Endothelial cell of umbilical vein (primary cell): Measurements from ENCODE around the gene MAP7D3. TPM values are rescaled to one million over a fixed set of nuclear protein-coding genes. Genes with fewer than 3 reads are reported as not detected.

Experiments
- BruUV-seq: library from RNA; stranded (reverse); fragments of 400-500 nt; replicated peaks from 2 replicates; lab custom pipeline; 2021; lab: Mats Ljungman, UMichigan
- CTCF ChIA-PET: fragments of 300-600, 350-600 bp; sonication (Branson Sonifier 250); formaldehyde crosslinking; loops from one replicate; lab custom pipeline; 2021; ENCODE audit warnings: antibody characterized with exemption, inconsistent platforms; lab: Charles Lee
- POLR2A ChIA-PET: fragments of 300-600, 350-600 bp; sonication (Branson Sonifier 250); formaldehyde crosslinking; loops from one replicate; lab custom pipeline; 2021; ENCODE audit warnings: antibody characterized with exemption, inconsistent platforms; lab: Charles Lee
- DNase-seq: peaks from one replicate; pipeline ENCODE4 v3.0.0-alpha.2; 2011; ENCODE audit warnings: low read depth, low spot score
- FAIRE-seq: peaks from 2 replicates; lab custom pipeline; 2011; peaks lifted over from hg19 to GRCh38; lab: Jason Lieb, UNC
- H2AFZ ChIP-seq: 2 replicates; pipeline ENCODE4 v1.6.0; 2012; ENCODE audit warnings: low read depth, low read length, control low read depth, inconsistent platforms
- H3K27ac ChIP-seq: 2 replicates; pipeline ENCODE4 v1.5.1; 2011; ENCODE audit warnings: low read depth, mild to moderate bottlenecking, control low read depth, low read length, moderate library complexity; ENCODE audit not compliant: insufficient read depth
- H3K27me3 ChIP-seq, 2 experiments: 2 replicates each; pipeline versions ENCODE4 v1.6.0 to v1.6.1; 2011; ENCODE audit warnings: low read length in 2 of 2, mixed read lengths in 1 of 2; ENCODE audit not compliant: control insufficient read depth in 2 of 2, insufficient read depth in 2 of 2
- H3K36me3 ChIP-seq, 2 experiments: 2 replicates in 1 of 2; 3 replicates in 1 of 2; pipeline ENCODE4 v1.5.1; 2011; ENCODE audit warnings: low read length in 2 of 2, mild to moderate bottlenecking in 1 of 2, moderate library complexity in 1 of 2; ENCODE audit not compliant: control insufficient read depth in 2 of 2, insufficient read depth in 2 of 2; ENCODE audit errors: extremely low read depth in 1 of 2
- H3K4me1 ChIP-seq: 3 replicates; pipeline ENCODE4 v1.5.1; 2011; ENCODE audit warnings: mild to moderate bottlenecking, low read length; ENCODE audit not compliant: control insufficient read depth, insufficient read depth; ENCODE audit errors: extremely low read depth
- H3K4me2 ChIP-seq: 2 replicates; pipeline ENCODE4 v1.6.1; 2011; ENCODE audit warnings: low read length, control low read depth, mixed read lengths; ENCODE audit not compliant: insufficient read depth
- H3K4me3 ChIP-seq, 3 experiments: fragments of 200-600 bp in 1 of 3; sonication (generic), shearing (Covaris generic) in 1 of 3; replicated peaks in 1 of 3; 2 replicates each; pipeline ENCODE4 v1.5.1; 2011 to 2016; ENCODE audit warnings: control low read depth in 3 of 3, low read length in 3 of 3, mild to moderate bottlenecking in 2 of 3, inconsistent platforms in 1 of 3, low read depth in 1 of 3, moderate library complexity in 1 of 3; ENCODE audit not compliant: insufficient read depth in 1 of 3
- H3K79me2 ChIP-seq: 2 replicates; pipeline ENCODE4 v1.6.0; 2012; ENCODE audit warnings: low read length, inconsistent platforms; ENCODE audit not compliant: control insufficient read depth, insufficient read depth
- H3K9ac ChIP-seq: replicated peaks from 2 replicates; pipeline ENCODE3; 2011; ENCODE audit warnings: low read length, control low read depth; ENCODE audit not compliant: insufficient read depth; ENCODE audit errors: extremely low read depth
- H3K9me1 ChIP-seq: replicated peaks from 3 replicates; pipeline ENCODE4 v1.6.0; 2011; ENCODE audit warnings: mild to moderate bottlenecking, low read length; ENCODE audit not compliant: control insufficient read depth, insufficient read depth; ENCODE audit errors: extremely low read depth
- H3K9me3 ChIP-seq: replicated peaks from 2 replicates; pipeline ENCODE4 v1.5.1; 2012; ENCODE audit warnings: low read length, inconsistent platforms; ENCODE audit not compliant: control insufficient read depth, insufficient read depth
- H4K20me1 ChIP-seq: replicated peaks from 2 replicates; pipeline ENCODE3; 2011; ENCODE audit warnings: mild to moderate bottlenecking, low read length; ENCODE audit not compliant: control insufficient read depth, insufficient read depth; ENCODE audit errors: extremely low read depth
- EZH2 ChIP-seq: IDR thresholded peaks from 2 replicates; pipeline ENCODE4 v1.6.1; 2012; ENCODE audit warnings: borderline replicate concordance, low read depth, mild to moderate bottlenecking, moderate library complexity, low read length, inconsistent platforms; ENCODE audit not compliant: severe bottlenecking
- FOS ChIP-seq: IDR thresholded peaks from 2 replicates; pipeline ENCODE4 v1.6.1; 2011; ENCODE audit warnings: mild to moderate bottlenecking, low read length, moderate library complexity, borderline replicate concordance; ENCODE audit not compliant: insufficient read depth
- GATA2 ChIP-seq: IDR thresholded peaks from 2 replicates; pipeline ENCODE4 v1.7.0; 2011; ENCODE audit warnings: low read depth, mild to moderate bottlenecking, moderate library complexity, mixed read lengths, low read length; ENCODE audit not compliant: insufficient read length, insufficient read depth
- JUN ChIP-seq: IDR thresholded peaks from 2 replicates; pipeline ENCODE4 v1.6.1; 2011; ENCODE audit warnings: borderline replicate concordance, low read depth; ENCODE audit not compliant: insufficient read length, insufficient read depth
- MAX ChIP-seq: IDR thresholded peaks from 2 replicates; pipeline ENCODE4 v1.6.1; 2011; ENCODE audit not compliant: insufficient read depth, insufficient read length
- MYC ChIP-seq: IDR thresholded peaks from one replicate; pipeline ENCODE4 v1.6.1; 2011; ENCODE audit warnings: mild to moderate bottlenecking, low read depth, low read length
- POLR2A ChIP-seq: IDR thresholded peaks from 2 replicates; pipeline ENCODE4 v1.6.1; 2012; ENCODE audit warnings: low read depth, mild to moderate bottlenecking, control low read depth, low read length
- POLR2AphosphoS5 ChIP-seq: IDR thresholded peaks from 2 replicates; pipeline ENCODE4 v1.6.1; 2012; ENCODE audit warnings: low read depth, mild to moderate bottlenecking, control low read depth, low read length, moderate library complexity; ENCODE audit not compliant: insufficient read depth
- dilution Hi-C: fragments of 300-500 bp; cut with MboI; formaldehyde crosslinking; loops from one replicate; pipeline ENCODE4 v1.15.0; 2019; ENCODE audit warnings: low sequenced_read_pairs; ENCODE audit not compliant: extremely low pct_ligation_motif_present
- intact Hi-C: fragments of 100-400 bp; cut with micrococcal nuclease; formaldehyde crosslinking; loops from one replicate; pipeline ENCODE4 v1.10.0; 2022
- polyA plus RNA-seq, 4 experiments: library from polyadenylated mRNA; depleted of rRNA in 3 of 4; stranded (reverse) in 3 of 4; unstranded in 1 of 4; fragments of >200 nt; gene quantifications; 2 replicates each; pipeline versions ENCODE4 v1.2.1 to v1.2.3, GENCODE V29; 2011 to 2012; ENCODE audit warnings: missing spikeins in 1 of 4
- total RNA-seq: library from RNA; stranded (reverse); gene quantifications from 2 replicates; pipeline ENCODE4 v1.2.3, GENCODE V29; 2021
- TF ChIP-seq, protein P1 (sequence below), 2 donors: IDR thresholded peaks; 1 replicate in 1 of 2; 2 replicates in 1 of 2; pipeline ENCODE4 v1.5.1; 2011; ENCODE audit warnings: low read length in 2 of 2, mild to moderate bottlenecking in 2 of 2, moderate library complexity in 2 of 2, control low read depth in 1 of 2, inconsistent platforms in 1 of 2, low read depth in 1 of 2; ENCODE audit not compliant: insufficient read depth in 1 of 2; ENCODE audit errors: extremely low read depth in 1 of 2

The MAP7D3 gene
- total and polyA plus RNA-seq, 2 donors (not counting 3 experiments of a cell fraction or from before 2014, with no cell fraction given), result 6.5 to 22.8 TPM

DNA sequence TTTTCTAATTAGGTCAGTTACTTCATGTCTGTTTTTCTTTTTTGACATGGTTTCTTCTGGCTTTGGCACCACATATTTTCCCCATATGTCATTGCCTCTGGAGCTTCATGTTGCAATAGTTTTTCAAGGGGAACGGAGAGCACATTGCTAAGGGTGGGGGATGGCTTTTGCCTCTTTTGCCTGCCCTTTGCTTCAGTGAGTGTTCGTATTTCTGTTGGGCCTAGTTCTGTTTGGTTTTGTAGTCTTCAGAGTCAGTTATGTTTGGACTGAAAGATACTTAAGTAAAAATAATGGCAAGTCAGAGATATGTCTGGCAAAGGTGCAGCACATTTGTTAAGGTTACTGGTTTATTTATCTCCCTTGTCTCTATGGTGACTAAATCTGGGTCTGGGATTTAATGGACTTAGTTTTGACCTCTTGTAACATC is 74.8 kb downstream of the MAP7D3 start:
- Histone ChIP-seq H3K9me3 (no peaks in the 10 kb centered on the region), H3K4me2 (no peak overlapping the region), H2AFZ (no peak overlapping the region), H3K9me1 (no peaks in the 10 kb centered on the region), H3K4me1 (no peaks in the 10 kb centered on the region), H3K36me3 (no peaks in the 10 kb centered on the region), H3K79me2 (no peaks in the 10 kb centered on the region), H3K27ac (no peak overlapping the region), H3K27me3 (no peaks in the 10 kb centered on the region), H4K20me1 (no peaks in the 10 kb centered on the region), H3K9ac (no peak overlapping the region), H3K4me3 (no peak overlapping the region)
- FAIRE-seq, result no peak
- CTCF ChIA-PET, result interaction anchor here (0.7 to 1.5 kb wide), 3 partner anchors 10 to 33 kb away, joined by 3 to 4 read pairs (median 3); no protein-coding TSS in a partner anchor
- dilution Hi-C loops, result no loop called here
- POLR2A ChIA-PET, result no interaction called here
- no TSS peak for BruUV-seq
- TF ChIP-seq MYC (no peak), JUN (no peak), FOS (no peak), GATA2 (no peak), MAX (no peak), POLR2AphosphoS5 (no peak), POLR2A (no peak), EZH2 (no peak)
- TF ChIP-seq, protein P1, sequence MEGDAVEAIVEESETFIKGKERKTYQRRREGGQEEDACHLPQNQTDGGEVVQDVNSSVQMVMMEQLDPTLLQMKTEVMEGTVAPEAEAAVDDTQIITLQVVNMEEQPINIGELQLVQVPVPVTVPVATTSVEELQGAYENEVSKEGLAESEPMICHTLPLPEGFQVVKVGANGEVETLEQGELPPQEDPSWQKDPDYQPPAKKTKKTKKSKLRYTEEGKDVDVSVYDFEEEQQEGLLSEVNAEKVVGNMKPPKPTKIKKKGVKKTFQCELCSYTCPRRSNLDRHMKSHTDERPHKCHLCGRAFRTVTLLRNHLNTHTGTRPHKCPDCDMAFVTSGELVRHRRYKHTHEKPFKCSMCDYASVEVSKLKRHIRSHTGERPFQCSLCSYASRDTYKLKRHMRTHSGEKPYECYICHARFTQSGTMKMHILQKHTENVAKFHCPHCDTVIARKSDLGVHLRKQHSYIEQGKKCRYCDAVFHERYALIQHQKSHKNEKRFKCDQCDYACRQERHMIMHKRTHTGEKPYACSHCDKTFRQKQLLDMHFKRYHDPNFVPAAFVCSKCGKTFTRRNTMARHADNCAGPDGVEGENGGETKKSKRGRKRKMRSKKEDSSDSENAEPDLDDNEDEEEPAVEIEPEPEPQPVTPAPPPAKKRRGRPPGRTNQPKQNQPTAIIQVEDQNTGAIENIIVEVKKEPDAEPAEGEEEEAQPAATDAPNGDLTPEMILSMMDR (IDR thresholded peaks at IDR 0.05; ENCODE audit: extremely low read depth in 1 of 2, insufficient read depth in 1 of 2, low read depth in 1 of 2, low read length in 2 of 2), result no peak
- DNase-seq, result no peak
- intact Hi-C loops, result no loop called here
